NCI-H1694 (cell line): ENCODE results near the gene RACGAP1.
"Not testable (repeated sequence)": the region's sequence is repeated elsewhere in the genome, so short reads cannot be mapped to it uniquely, and the experiment has no call there.

Source experiments
- DNase-seq: peaks from one replicate; lab custom pipeline; 2025; lab: John Stamatoyannopoulos, UW

RACGAP1 gene

DNA sequence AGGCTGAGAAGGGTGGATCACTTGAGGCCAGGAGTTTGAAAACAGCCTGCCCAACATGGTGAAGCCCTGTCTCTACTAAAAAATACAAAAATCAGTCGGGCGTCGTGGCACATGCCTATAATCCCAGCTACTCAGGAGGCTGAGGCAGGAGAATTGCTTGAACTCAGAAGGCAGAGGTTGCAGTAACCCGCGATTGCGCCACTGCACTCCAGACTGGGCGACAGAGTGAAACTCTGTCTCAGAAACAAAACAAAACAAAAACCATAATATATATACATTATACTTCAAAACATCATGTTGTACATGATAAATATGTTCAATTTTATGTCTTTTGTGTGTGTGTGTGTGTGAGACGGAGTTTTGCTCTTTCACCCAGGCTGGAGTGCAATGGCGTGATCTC, 5.2 kb upstream of the RACGAP1 start:
- DNase-seq = not testable (repeated sequence)

DNA sequence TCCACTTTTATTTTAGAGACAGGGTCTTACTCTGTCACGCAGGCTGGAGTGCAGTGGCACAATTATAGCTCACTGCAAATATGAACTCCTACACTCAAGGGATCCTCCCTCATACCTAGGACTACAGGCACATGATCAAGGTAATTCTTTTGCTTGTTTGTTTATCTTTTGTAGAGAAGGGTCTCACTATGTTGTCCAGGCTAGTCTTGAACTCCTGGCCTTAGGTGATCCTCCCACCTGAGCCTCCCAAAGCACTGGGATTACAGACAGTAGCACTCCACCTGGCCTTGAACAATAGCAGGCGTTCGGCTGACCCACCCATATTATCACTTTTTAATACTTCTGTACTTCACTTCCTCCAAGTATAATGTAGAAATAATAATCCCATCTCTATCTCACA, 1.4 kb upstream of the RACGAP1 start:
- no peak for DNase-seq

DNA sequence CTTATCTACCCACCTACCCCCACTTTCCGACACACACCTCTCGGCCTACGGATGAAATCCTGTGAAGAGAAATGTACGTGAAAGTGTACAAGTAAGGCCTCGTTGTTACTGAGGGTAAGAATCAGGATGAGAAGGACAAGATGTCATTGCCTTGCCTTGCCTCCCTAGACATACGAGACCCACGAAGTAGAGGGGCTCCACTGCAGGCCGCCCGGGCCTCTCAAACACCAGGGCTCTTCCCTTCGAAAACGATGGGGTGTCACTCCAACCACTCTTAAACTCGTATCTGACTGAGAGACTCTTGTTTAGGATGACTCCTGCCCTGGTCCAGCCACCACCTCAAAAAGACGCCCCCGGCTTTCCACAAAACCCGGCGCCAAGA, 498 bp downstream of the RACGAP1 start:
- no peak for DNase-seq

DNA sequence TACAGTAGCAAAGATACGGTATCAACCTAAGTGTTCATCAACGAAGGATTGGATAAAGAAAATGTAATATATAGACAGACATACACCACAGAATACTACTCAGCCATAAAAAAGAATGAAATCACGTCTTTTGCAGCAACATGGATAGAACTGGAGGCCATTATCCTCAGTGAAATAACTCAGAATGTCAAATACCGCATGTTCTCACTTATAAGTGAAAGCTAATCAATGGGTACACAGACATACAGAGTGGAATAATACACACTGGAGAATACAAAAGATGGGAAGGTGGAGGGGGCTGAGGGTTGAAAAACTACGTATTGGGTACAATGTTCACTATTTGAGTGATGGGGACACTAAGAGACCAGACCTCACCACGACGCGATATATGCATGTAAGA, 1.1 kb downstream of the RACGAP1 start:
- DNase-seq = no peak

DNA sequence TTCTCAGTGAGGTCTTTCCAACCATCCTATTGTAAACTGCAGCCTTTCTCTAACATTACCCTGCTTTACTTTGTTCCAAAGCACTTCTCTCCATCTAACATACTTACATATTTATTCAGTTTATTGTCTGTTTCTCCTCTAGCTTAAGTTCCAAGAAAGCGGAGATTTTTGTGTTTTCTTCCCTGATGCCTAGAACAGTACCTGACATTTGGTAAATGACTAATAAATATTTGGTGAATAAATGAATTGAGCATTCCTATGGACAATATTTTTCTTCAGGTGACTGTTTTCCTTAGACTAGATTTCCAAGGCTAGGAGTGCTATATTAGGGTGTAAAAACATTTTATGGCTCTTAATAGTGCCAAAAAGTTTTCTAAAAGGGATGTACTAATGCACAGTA, 2.4 kb downstream of the RACGAP1 start:
- DNase-seq = no peak

DNA sequence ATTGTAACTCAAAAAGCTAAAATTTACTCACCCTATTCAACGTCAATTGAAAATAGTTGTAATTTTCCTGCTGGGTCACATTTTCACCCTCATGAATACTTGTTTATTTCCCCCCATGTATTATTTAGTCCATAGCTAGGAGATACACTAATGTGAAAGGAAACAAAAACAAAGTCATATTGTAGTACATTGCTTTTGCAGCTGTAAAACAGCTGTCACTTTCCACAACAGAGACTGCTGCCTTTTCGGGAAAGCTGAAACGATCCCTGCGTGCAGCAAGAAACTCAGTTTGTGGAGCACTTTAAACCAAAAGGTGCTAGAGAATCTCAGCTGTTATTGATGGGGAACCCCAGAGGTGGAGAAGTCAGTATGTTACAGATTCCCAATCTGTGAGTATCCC, 4.3 kb downstream of the RACGAP1 start:
- no peak for DNase-seq

DNA sequence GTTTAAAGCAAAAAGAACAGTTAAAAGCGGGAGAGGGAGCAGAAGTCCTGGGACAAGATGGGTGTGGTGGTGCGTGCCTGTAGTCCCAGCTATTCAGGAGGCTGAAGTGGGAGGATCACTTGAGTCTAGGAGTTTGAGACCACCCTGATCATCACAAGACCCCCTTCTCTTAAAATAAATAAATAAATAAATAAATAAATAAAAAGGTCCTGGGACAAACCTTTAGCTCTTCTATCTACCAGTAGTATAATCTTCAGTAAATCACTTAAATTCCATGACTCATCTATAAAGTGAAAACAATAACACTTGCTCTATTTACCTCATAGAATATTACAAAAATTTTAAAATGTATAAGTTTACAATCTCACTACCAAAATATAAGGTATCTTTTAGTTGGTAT, 5.8 kb downstream of the RACGAP1 start:
- no peak for DNase-seq

DNA sequence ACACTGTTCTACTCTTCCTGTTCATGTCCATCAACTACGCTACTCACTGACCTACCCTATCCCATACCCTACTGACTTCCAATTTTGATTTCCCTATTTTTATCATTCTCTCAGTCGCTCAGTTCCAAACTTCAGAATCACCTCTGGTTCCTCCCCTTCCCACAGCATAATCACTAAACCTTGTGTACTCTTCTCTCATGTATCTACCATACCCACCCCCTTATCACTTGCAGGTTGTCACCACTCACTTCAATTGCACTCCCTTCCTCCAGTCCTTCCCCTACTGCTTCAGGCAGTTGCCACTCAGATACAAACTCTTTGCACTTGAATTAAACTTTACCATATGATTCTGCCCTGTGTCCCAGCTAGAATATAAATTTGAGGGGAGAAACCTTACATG, 6.3 kb downstream of the RACGAP1 start:
- DNase-seq = no peak

DNA sequence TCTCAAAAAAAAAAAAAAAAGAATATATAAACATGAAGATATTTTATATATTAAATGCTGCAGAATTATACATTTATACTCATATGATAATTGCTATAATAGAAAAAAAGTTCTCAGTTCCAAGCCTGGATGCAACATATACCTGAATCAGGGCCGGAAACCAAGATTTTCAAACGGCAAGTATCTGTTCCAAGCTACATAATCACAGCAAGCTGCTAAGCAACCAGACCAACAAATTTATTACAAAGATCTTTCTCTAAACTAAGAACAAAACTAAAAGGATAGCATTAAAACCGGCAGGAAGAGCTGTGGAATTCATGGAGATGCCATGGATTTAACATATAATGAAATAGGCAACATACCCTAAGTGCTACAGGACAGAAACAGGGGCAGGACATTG, 7.1 kb downstream of the RACGAP1 start:
- no peak for DNase-seq

DNA sequence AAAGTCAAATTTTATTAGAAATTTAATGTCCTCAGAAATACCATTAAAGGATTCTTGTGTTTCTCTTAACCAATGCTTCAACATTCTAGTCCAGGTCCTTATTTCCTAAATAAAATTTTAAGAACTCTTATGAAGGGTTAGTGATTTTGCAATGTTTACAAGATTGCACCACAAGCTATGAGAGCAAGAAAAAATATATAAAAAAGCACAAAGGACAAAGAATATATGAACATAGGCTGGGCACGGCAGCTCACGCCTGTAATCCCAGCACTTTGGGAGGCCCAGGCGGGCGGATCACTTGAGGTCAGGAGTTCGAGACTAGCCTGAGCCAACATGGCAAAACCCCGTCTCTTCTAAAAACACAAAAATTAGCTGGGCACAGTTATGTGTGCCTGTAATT, 7.7 kb downstream of the RACGAP1 start:
- DNase-seq = no peak

DNA sequence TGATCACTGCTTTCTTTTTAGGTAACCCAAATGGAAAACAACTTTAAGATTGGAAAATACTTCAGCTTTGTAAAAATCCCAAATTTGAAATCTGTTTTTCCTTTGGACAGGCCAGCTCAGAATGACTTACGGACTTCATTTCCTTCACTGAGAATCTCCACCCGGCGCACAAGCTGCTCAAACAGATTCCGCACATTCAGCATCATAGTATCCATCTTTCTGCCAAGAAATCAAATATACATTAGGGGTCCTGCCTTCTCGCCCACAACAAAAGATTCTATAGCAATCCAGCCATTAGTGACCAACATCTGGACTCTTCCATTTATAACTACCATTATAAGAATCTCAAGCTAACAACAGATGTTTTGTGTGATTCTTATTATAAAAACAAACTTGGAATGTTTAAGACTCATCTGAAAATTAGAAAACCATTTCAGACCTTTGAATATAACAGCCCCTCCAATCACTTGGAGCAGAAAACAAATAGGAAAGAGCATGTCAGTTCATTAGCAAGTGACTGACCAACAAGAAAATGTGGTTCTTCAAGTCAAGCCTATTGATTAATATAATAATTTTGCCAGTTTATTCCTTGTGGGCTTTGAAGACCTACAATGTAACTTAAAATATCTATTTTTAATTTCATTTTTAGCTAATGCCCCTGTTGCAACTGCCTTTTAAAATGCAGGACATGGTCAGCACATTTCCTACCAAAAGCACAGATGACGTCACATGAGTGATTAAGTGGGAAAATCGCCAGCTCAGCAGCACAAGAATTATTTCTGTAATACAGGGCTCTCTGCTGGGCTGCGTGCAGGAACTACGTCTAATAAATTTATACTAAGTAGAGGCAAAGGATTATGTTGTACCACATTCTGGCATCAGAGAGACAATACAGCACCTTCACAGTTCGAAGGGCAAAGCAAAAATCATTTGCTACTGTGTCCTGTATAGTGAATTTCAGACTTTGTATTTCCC, 8.5 kb downstream of the RACGAP1 start:
- no peak for DNase-seq

DNA sequence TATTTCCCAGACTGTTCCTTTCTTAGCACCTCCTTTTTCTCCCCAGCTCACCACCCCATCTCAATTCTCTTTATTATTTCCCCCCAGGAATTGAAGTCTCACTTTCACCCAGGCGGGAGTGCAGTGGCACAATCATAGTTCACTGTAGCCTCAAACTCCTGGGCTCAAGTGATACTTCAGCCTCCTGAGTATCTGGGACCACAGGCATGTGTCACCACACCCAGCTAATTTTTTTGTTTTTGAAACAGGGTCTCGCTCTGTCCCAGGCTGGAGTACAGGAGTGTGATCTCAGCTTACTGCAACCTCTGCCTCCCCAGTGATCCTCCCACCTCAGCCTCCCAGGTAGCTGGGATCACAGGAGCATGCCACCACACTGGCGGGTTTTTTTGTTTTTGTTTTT, 11.0 kb downstream of the RACGAP1 start:
- DNase-seq = no peak

DNA sequence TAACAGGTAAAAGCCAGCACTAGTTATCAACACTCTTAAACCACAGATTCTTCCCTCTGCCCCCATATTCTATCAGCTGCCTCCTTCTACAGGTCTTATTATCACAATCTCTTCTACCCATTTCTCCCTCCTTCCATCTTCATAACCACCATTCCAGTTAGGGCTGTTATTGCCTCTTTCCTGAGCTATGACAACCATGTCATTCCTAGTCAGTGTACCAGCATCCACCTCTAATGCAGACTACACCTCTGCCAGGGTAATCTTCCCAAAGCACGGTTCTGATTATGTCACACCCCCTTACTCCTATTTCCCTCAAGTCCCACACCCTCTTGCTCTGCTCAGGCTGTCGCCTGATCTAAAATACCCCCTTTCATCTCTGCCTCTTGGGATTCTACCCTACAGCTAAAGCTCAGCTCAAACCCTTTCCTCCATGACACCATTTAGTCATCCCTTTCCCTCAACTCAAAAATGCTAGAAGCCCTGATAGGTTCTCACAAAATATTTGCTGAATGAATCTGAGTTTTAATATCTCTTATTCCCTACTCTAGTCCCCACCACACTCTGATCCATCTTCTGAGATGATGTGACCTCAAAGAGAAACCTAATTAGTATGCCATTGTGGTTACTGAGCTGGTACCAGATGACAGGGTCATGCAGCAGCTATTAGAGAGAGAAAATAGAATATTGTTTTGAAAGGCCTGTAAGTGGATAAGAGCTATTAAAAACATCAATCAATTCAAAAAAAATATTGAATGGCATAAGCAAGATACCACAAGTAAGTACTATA, 11.7 kb downstream of the RACGAP1 start:
- no peak for DNase-seq

DNA sequence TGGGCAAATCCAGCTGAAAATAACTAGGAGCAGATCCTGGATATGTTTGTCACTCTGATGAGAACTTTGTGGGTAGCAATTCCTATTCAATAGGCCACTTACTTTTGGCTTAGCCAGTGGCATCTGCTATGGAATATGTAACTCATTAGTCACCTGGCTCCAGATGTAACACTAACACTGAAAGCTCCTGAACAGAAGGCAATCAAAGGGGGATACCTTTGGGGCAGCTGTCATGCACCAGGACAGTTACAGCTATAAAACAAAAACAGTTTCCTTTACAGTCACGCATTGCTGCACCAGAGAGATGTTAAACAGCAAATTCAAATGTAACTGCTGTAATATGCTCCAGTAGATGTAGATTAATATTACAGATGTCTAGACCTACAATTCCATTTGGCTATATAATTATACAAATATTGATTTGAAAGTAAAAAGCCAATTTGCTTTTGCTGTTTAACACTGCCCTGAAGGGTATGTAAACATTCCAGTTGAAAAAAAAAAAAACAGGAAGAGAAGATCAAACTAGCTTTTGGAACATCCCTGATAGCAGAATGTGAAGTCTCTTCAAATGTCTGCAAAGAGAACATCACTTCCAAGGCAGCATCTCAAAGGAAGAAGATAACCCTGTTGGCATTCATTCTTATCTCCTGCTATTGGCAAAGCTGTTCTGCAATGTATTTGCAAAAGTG, 18.4 kb downstream of the RACGAP1 start:
- peak; percentile 38 for DNase-seq

DNA sequence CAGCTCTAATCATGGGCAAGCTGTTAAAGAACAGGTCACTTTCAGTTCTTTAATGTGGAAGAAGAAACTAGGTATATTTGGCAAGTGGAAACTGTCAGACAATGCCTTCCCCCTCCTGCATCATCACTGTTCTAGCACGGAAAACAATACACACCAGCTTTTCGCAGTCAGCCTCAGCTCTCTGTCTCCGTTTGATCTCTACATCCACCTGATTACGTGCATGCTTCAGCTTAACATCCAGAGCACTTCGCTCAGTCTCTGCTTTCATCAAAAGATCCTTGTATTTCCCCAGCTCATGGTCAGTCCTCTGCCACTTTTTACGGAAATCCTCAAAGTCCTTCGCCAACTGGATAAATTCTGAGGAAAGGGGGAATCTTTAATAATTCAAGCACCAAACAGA, 19.0 kb downstream of the RACGAP1 start:
- no peak for DNase-seq

DNA sequence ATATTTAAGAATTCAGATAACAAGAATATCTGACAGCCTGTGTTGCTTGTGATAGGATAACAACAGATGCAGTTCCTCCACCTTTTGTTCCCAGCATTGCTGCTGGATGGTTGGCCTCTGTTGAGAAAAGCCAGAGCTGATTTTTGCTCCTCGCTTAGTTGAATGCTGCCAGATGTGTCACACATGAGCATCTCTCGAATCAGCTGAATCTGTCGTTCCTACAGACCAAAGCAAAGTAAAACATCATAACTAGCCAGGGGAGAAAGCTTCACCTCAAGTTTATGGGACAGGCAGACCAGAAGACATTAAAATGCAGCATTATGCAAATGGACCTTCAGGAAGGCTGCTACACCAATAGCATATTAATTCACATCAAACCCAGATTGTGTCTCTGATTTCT, 20.1 kb downstream of the RACGAP1 start:
- no peak for DNase-seq

DNA sequence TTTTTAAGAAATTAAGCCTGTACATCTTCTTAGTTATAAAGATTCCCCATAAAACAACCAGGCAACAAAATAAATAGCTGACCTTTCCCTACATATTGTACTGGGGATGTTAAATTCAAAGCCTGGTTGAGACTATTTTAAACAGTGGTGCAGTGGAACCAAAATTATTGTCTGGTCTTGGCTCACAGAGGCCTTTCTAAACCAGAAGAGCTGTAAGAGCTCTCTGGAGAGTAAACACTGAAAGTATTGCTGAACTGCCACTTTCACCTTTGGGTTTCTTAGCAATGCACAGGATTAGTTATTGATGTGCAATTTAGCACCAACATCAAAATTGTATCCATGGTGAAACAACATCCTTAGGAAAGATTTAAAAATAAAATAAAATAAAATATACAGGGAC, 20.6 kb downstream of the RACGAP1 start:
- no peak for DNase-seq

DNA sequence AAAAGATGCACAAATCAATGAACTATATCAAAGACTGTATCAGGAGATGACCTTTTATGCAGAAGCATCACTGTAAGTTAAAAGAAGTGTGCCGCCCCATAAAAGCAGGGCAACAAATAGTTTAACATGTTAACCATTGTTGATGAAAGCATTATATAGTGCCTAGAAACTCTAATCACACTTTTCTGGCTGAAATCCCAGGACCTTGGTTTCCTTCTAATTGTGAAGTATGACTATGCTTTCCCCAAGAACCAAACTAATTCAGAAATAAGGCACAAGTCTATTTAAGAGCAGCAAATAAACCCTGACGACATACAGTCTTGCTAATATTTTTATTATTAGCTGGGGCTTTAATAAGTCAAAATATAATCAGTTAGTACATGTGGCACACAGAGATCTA, 21.7 kb downstream of the RACGAP1 start:
- DNase-seq = no peak

DNA sequence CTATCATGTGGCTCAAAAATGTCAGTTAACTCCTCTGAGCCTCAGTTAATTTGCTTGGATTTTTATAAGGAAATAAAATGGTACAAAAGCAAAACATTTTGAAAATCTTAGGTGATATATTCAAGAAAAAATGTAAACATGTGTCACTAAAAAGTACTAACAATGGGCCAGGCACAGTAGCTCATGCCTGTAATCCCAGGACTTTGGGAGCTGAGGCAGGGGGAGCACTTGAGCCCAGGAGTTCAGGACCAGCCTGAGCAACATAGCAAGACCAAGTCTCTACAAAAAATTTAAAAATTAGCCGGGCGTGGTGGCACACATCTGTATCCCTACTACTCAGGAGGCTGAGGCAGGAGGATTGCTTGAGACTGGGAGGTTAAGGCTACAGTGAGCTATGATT, 26.8 kb downstream of the RACGAP1 start:
- DNase-seq = no peak

DNA sequence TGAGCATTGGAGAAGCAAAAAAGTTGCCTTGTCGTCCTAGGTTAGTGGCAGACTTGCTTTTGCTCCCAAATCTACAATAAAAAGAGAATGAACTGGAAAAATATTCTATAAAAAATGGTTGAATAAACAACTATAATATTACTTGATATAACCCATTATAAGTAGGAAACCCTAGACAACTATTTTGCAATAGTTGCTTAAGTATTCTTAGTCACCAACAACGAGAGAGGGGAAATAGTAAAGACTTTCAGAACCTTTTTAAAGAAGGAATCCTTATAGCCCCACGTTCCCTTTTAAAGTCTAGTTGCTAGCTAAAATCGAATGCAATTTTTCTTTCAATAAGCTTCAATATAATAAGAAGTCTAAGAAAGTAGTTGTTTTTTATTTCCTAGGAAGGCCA, 35.0 kb downstream of the RACGAP1 start:
- DNase-seq = no peak

DNA sequence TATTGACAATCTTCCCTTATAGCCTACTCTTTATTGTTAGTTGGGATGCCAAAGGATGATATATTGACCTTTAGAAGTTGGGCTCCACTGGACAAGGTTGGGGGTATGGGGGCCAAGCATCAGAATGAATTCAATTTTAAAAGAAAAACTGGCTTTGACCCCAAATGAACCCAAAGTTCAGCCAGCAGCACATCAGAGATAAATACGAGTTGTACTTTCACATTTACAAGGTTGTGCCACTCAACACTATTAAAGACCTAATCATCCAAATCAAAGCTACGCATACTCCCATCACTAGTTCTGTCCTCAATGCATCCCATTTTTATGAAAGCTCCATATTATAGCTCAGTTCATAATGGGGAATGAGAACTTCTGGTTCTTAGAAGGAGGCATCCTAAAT, 35.9 kb downstream of the RACGAP1 start:
- DNase-seq = not testable (repeated sequence)

DNA sequence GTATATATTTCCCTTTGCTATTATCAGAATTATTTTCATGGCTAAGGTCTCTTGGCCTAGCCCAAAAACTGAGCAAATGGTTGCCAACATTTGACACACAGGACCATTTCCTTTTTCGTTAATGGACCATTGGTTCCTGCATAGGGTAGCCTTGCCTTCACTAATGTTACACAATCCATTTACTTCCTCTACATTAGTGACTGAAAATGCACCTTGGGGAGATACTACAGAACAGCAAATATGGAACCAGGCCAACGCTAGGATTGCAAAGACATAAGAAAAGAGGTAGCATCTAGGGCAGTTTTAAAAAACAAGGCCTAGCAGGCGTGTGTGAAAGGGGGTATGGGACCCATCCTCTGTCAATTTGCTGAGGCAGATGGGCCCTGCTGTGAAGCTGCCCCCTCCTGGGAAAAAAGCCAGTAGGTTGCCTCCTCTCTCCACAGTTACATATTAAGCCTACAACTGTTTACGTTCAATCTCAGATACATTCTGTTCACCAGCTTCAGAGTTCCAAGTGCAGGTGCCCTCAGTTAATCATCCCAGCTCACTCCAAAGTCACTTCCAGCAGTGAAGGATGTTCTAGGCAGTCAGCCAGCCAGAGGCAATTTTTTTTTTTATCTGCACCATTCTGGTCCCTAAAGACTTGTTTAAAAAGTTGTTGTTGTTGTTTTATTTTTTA, 37.5 kb downstream of the RACGAP1 start:
- DNase-seq = peak; percentile 91
